D721Med (cell line): ENCODE data around the gene HSD17B1.

Experiments
- DNase-seq: peaks from one replicate; pipeline ENCODE4 v3.0.0; 2011; ENCODE audit warnings: low spot score; ENCODE audit not compliant: insufficient read length
- FAIRE-seq: peaks from 2 replicates; lab custom pipeline; 2011; peaks lifted over from hg19 to GRCh38; lab: Jason Lieb, UNC
- CTCF ChIP-seq: IDR thresholded peaks from 2 replicates; pipeline ENCODE4 v1.5.1; 2012; ENCODE audit warnings: mild to moderate bottlenecking, control low read depth; ENCODE audit not compliant: insufficient read depth; ENCODE audit errors: missing control alignments

HSD17B1 gene

GRCh38 chr17:42525221-42525620, 27.5 kb upstream of the HSD17B1 start:
- no peak for TF ChIP-seq CTCF
- FAIRE-seq: no peak
- DNase-seq: no peak

- DNase-seq: no peak
- TF ChIP-seq CTCF: no peak
- FAIRE-seq: no peak
These were observed 26.7 kb upstream of the HSD17B1 start for GRCh38 chr17:42526031-42526444.

- FAIRE-seq: no peak
- no peak for DNase-seq
- TF ChIP-seq CTCF: no peak
These were observed 24.8 kb upstream of the HSD17B1 start for GRCh38 chr17:42527932-42528331.

- FAIRE-seq (no peak), DNase-seq (no peak)
- TF ChIP-seq CTCF: no peak
These were observed 23.7 kb upstream of the HSD17B1 start for GRCh38 chr17:42529061-42529460.

GRCh38 chr17:42530952-42531454, 21.7 kb upstream of the HSD17B1 start:
- FAIRE-seq: no peak
- no peak for TF ChIP-seq CTCF
- DNase-seq: no peak

- TF ChIP-seq CTCF: peak; percentile 25
- no peak for FAIRE-seq
- no peak for DNase-seq
These were observed 21.0 kb upstream of the HSD17B1 start for GRCh38 chr17:42531455-42532354.
